SK-N-SH (cell line): ENCODE measurements around the gene BRD7.

Source experiments
- FOXJ3 ChIP-seq: sonication (generic); formaldehyde crosslinking; IDR thresholded peaks from 2 replicates; pipeline ENCODE4 v1.5.1; 2020; ENCODE audit warnings: mild to moderate bottlenecking, missing genetic modification reagents
- JUND ChIP-seq: IDR thresholded peaks from 2 replicates; pipeline ENCODE4 v1.4.0; 2012
- RAD21 ChIP-seq: IDR thresholded peaks from 2 replicates; pipeline ENCODE4 v1.6.1; 2012; ENCODE audit warnings: mild to moderate bottlenecking, low read length
- SMC3 ChIP-seq: IDR thresholded peaks from 2 replicates; pipeline ENCODE4 v1.6.1; 2012; ENCODE audit warnings: low read depth, low read length, improper control_type of control experiment
- TF ChIP-seq, protein P1 (sequence below): fragments of 200-600 bp; sonication (generic); IDR thresholded peaks from 2 replicates; pipeline ENCODE4 v1.6.1; 2017; ENCODE audit warnings: antibody characterized with exemption, mild to moderate bottlenecking, moderate library complexity

DNA sequence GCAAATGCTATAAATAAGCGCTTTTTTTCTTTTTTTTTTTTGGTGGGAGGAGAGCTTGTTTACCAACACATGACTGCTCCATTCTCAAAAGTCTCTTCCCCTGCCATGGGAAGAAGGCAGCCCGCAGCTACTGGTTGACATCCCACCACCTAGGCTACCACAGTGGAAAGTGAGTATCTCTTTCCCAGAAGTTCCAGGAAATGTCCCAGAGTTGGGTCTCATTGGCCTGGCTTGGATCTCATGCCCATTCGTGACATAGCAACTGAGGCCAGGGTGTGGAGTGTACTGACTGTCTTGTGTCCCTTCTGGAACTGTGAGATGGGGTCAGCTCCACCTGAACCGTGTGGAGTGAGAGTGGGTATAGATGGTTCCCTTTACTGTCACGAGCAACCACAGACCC lies 29.5 kb upstream of the BRD7 start:
- TF ChIP-seq FOXJ3 (CRISPR knock-in tag) (no peak), JUND (no peak), SMC3 (no peak), RAD21 (no peak)
- TF ChIP-seq, protein P1, sequence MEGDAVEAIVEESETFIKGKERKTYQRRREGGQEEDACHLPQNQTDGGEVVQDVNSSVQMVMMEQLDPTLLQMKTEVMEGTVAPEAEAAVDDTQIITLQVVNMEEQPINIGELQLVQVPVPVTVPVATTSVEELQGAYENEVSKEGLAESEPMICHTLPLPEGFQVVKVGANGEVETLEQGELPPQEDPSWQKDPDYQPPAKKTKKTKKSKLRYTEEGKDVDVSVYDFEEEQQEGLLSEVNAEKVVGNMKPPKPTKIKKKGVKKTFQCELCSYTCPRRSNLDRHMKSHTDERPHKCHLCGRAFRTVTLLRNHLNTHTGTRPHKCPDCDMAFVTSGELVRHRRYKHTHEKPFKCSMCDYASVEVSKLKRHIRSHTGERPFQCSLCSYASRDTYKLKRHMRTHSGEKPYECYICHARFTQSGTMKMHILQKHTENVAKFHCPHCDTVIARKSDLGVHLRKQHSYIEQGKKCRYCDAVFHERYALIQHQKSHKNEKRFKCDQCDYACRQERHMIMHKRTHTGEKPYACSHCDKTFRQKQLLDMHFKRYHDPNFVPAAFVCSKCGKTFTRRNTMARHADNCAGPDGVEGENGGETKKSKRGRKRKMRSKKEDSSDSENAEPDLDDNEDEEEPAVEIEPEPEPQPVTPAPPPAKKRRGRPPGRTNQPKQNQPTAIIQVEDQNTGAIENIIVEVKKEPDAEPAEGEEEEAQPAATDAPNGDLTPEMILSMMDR, result no peak
